GM19239 (cell line): ENCODE measurements around the gene TAOK1.
"Not testable (repeated sequence)": the region's sequence is repeated elsewhere in the genome, so short reads cannot be mapped to it uniquely, and the experiment has no call there.

Experiments used
- DNase-seq: peaks from one replicate; pipeline ENCODE4 v3.0.0; 2011; ENCODE audit warnings: low spot score; ENCODE audit not compliant: insufficient read length
- FAIRE-seq: peaks from 2 replicates; lab custom pipeline; 2011; peaks lifted over from hg19 to GRCh38; lab: Jason Lieb, UNC

Gene TAOK1

DNA sequence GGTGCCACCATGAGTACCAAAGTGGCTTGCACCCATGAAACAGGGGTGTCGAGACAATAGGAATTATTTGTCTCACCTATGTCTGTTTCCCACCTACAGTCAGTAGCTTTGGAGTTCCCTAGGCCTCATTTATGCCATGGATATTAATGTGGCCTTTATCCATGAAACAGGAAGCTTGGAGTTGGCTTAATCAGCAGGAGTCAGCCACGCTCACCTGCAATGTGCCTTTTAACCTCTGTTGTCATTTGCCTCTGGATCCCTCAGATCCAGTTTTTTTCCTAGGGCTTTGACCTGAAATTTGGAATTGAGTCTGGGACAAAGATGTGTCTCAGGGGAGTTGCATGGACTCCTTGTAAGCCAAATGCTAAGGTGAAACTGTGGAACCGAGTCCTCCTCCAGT is 44.4 kb downstream of the TAOK1 start:
- no peak for DNase-seq
- no peak for FAIRE-seq

DNA sequence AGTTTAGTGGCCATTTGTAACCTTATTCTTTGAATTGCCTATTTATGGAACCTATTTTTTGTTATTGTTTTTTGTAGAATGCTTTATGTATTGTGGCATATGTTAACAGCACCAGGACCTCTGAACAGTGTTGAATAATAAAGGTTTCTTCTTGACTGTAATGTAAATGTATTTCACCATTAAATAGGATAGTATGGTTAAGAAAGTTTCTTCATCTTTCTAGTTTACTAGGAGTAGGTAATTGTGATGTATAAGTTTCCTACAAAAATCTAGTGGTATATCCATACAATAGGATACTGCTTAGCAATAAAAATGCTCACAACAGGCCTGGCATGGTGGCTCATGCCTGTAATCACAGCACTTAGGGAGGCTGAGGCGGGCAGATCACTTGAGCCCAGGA is 52.3 kb downstream of the TAOK1 start:
- no peak for DNase-seq
- no peak for FAIRE-seq

DNA sequence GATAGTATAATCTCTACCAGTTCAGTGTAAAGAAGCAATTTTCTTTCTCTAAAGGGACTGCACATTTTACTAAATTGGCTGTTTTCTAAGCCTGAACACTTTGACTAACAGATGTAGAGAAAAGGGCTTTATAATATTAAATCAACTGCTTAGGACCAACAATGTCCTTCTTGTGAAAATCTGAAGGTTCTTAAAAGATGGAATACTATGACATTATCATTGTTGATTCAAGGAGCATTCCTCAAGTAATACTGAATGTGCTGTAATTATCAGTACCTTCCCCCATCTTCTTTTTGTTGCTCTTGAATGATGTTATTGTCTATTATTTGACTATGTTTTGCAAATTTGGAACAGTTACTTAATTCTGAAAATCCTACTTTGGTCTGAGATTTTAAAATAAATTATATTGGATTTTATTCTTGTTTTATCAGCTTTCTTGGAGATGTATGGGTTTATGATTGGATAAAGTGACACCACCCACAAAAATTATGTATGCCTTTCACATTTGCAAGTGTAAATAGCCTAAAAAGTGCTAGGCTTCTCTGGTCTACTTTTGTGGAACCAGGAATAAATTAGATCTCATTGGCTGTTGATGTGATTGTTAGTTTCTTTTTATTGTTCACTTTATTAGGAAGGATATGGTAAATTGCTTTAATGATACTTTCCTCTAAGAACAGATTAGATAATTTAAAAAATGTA is 53.0 kb downstream of the TAOK1 start:
- FAIRE-seq (no peak), DNase-seq (no peak)

DNA sequence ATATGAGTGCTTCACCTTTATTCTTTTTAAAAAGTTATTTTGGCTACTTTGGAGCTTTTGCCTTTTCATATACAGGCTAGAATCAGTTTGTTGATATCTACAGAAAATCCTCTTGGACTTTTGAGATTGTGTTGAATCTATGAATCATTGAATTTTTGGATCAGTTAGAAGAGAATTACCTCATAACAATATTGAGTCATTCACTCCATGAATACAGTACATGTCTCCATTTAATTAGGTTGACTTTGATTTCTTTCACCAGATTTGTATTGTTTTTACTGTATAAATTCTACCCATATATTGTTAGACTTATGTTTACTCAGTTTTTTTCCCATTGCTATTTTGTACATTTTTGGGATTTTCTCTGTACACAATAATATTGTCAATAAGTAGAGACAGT is 54.4 kb downstream of the TAOK1 start:
- DNase-seq (no peak), FAIRE-seq (no peak)

DNA sequence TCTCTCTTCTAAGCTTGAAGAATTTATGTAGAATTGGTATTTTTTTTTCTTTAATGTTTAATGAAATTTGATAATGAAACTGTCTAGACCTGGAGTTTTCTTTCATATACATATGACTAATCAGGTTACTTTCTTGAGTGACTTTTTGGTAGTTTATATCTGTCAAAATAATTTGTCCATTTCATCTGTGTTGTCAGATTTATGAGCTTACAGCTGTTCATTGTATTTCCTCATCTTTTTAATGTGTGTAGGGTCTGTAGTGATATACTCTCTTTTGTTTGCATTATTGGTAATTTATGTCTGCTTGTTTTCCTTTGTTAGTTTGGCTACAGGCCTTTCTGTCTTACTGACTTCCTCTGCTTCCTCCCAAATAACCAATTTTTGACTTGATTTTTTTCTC is 55.7 kb downstream of the TAOK1 start:
- peak; percentile 14 for FAIRE-seq
- DNase-seq: no peak

DNA sequence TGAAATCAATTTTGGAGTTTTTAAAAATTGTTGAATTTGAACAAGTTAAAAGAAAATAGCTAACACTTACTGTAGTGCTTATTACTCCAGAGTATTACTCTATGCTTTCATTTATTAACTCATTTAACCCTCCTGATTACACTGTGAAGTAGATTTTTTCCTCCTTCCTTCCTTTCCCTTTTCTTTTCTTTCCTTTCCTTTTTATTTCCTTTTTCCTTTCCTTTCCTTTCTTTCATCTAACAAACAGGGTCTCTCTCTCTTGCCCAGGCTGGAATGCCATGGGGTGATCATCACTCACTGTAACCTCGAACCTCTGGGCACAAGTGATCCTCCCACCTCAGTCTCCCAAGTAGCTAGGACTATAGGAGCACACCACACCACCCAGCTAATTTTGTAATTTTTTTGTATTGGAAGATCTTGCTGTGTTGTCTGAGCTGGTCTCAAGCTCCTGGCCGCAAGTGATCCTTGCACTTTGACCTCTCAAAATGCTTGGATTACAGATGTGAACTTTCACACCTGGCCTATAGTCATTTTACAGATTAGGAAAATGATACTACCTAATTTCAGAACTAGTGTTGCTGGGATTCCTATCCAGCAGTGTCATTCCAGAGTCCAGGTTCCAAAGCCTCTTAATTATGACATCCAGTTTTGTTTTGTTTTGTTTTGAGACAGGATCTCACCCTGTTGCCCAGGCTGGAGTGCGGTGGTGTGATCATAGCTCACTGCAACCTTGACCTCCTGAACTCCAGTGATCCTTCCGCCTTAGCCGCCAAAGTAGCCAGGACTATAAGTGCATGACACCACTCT is 59.9 kb downstream of the TAOK1 start:
- FAIRE-seq: no peak
- DNase-seq: no peak

DNA sequence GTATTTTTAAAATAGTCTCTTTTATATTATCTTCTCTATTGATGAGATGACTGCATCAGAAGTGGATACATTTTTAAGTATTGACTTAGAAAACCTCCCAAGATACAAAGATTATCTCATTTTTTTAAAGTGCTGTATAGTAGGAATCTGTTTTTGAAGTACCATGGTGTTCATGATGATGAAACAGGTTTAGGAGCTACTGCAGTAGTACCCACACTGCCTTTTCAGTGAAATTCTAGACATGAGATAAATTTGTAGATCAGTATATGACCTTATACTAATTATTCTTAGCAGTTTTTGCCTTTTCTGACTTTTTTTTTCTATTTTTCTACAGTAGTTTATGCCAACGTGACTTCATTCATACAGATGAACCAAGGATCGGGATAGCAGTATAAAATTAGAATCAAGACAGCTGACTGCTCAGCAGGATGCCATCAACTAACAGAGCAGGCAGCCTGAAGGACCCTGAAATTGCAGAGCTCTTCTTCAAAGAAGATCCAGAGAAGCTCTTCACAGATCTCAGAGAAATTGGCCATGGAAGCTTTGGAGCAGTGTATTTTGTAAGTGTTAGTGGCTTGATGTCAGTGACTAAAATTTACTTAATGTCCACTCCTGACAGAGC is 61.1 kb downstream of the TAOK1 start:
- no peak for DNase-seq
- no peak for FAIRE-seq

DNA sequence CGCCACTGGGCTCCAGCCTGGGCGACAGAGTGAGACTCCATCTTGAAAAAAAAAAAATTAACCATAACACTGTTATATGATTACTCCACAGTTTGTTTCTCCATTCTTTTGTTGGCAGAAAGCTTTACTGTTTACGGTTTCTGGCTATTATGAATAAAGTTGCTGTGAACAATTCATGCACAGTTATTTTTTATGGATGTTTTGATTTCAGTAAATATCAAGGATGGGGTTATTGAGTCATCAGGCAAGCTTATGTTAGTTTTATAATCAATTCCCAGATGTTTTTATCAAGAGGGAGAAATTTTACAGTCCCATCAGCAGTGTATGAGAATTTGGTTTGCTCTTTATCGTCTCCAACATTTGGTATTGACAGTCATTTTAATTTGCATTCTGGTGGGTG is 67.9 kb downstream of the TAOK1 start:
- FAIRE-seq (no peak), DNase-seq (no peak)

DNA sequence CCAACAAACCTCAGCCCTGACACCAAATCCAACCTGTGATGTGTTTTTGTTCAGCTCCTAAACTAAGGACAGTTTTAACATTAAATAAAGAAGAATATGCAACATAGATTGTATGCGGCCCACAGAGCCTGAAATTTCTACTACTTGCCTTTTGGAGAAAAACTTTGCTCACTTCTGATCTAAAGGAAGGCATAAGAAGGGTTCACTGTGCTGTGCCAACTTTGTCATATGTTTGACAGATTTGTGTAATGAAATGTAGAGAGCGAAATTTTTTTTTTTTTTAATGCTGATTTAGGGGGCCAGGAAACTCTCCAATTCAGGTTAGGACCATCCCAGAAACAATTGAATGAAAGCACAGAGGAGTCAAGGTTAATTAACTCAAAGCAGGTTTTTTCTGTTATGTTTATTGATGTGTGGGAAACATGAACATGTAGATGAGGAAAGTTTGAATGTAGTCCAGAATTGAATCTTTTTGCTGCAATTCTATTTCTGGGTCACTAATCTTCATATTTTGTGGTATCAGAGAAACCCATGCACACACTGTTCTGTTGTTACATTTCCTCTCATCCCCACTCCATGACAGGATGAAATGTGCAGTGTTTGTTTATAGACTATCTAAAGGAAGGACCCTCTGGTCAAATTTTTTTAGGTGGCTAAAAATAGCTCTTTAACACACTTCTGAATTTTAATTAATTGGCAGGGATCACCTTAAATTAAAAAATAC is 71.5 kb downstream of the TAOK1 start:
- DNase-seq: no peak
- FAIRE-seq: no peak

DNA sequence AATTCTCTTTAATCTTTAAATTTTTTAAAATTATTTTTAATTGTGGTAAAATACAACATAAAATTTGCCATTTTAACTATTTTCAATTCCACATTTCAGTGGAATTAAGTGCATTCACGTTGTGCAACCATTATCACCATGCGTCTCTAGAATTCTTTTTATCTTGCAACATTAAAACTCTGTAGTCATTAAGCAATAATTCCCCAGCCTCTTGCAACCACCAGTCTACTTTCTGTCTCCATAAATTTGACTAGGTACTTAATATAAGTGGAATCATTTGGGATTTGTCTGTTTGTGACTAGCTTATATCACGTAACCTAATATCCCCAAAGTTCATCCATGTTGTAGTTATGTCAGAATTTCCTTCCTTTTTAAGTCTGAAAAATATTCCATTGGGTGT is 79.1 kb downstream of the TAOK1 start:
- FAIRE-seq (no peak), DNase-seq (no peak)

DNA sequence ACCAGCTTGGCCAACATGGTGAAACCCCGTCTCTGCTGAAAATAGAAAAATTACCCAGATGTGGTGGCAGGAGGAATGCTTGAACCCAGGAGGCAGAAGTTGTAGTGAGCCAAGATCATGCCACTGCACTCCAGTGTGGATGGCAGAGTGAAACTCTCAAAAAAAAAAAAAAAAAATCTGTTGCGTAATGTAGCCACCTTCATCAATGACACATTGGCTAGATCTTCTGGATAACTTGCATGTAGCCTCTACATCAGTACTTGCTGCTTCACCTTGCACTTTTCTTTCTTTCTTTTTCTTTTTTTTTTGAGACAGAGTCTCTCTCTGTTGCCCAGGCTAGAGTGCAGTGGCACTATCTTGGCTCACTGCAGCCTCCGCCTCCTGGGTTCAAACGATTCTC is 83.3 kb downstream of the TAOK1 start:
- not testable (repeated sequence) for FAIRE-seq, DNase-seq

DNA sequence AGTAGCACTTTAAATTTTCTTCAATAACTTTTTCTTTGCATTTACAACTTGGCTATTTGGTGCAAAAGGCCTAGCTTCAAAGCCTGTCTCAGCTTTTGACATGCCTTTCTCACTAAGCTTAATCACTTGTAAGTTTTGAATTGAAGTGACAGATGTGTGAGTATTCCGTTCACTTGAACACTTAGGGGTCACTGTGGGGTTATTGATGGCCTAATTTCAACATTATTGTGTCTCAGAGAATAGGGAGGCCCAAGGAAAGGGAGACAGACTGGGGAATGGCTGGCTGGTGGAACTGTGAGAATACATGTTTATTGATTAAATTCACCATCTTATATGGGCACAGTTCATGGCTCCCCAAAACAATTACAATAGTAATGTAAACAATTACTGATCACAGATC is 84.1 kb downstream of the TAOK1 start:
- FAIRE-seq: no peak
- DNase-seq: no peak

DNA sequence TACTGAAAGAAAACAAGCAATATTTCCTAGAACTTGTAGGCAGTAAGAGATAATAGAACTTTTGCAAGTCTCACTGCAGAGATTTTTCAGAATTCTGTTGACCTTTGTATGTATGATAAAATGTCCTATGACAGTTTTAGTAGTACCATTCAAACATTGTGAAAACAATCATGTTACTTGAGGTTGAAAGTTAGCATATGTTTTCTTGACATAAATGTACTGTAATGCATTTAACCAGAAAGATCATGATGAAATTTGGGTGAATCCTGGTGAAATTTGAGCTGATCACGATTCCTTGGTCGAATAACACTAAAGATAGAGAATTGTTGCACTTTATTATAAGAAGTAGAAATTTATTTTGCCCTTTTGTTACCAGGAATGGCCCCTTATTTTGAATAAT is 85.7 kb downstream of the TAOK1 start:
- DNase-seq (no peak), FAIRE-seq (no peak)

DNA sequence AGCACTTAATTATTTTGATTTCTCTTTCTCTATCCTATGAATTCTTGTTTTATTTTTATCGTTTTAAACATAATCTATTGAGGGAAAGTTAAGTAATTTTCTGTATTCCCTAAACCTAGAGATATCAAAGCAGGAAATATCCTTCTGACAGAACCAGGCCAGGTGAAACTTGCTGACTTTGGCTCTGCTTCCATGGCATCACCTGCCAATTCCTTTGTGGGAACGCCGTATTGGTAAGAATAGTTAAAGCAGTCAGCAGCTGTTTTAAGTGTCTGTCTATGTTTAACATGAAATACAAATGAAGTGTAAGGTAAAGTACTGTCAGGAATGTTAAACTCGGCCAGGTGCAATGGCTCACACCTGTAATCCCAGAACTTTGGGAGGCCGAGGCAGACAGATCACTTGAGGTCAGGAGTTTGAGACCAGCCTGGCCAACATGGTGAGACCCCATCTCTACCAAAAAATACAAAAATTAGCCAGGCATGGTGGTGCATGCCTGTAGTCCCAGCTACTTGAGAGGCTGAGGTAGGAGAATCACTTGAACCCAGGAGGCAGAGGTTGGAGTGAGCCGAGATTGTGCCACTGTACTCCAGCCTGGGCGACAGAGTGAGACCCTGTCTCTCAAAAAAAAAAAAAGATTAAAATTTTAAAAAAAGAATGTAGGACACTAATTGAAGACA is 90.2 kb downstream of the TAOK1 start:
- DNase-seq, FAIRE-seq: not testable (repeated sequence)

DNA sequence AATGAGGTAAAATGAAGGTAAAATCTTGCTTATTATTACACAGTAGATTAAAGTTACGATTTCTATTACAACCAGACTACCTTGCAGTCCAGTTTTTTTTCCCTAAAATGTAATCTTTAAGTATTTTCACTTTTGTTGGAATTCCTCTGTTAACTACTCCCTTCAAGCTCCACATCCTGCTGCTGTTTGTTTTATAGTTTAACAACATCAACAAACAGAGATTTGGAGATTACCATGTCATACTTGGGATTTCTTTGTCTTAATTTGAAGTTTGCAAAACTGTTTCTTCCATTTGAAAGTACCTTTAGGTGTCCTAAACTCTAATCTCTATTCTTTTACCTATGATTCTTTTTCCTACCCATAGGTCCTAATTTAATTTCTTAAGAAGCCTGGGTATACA is 93.3 kb downstream of the TAOK1 start:
- no peak for FAIRE-seq
- no peak for DNase-seq

DNA sequence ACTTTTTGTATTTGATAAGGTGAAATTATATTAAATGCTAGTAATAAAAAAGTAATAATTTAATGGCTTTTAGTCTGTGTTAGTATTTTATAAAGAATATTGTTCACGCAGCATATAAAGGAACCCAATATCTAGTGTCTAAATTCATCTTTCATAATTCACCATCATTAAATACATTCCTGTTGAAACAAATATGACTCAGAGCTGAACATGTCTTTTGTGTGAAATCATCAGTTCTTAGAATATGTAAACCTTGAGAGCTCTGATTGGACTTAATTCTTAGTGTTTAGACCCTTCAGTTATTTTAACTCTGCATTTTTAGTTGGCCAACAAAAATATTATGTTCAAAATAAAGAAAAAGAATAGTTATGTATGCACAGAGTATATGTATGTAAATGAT is 104.8 kb downstream of the TAOK1 start:
- DNase-seq (no peak), FAIRE-seq (no peak)

DNA sequence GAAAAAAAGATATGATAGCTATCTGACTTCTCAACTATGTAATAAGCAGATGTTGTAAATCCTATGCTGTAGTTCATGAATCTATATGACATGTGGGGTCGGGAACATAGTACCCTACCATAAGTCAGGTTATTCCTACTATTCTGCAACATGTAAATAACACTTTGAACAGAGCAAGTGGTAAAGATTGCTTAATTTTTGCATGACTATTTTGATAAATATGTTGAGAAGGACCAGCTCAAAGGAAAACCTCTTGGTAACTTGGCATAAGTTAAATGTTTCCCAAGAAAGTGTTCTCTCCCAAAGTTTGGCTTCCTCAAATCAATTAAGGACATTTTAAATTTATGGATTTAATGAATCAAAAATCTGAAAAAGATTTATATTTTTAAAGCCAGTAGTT is 114.5 kb downstream of the TAOK1 start:
- no peak for FAIRE-seq
- DNase-seq: no peak

DNA sequence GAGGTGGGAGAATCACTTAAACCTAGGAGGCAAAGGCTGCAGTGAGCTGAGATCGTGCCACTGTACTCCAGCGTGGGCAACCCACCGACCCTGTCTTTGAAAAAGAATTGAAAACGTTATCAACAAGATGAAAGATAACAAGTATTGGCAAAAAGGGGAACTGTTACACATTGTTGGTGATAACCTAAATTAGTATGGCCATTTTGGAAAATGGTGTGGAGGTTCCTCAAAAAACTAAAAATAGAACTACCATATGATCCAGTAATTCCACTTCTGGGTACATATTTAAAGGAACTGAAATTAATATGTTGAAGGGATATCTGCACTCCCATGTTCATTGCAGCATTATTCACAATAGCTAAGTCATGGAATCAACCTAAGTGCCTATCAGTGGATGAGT is 115.7 kb downstream of the TAOK1 start:
- DNase-seq (no peak), FAIRE-seq (no peak)

DNA sequence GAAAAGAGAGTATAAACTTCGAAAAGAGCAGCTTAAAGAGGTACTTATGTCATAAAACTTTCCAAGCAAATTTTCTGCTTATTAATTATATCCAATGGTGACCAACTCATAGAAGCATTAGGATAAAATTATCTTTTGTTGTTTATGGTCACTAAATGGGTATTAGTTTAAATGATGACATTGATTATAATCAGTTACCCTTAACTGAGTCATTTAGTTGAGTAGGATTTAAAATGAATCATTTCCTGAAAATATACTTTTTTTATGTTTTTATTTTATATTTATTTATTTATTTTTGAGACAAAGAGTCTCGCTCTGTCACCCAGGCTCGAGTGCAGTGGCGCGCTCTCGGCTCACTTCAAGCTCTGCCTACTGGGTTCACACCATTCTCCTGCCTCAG is 120.8 kb downstream of the TAOK1 start:
- no peak for FAIRE-seq

DNA sequence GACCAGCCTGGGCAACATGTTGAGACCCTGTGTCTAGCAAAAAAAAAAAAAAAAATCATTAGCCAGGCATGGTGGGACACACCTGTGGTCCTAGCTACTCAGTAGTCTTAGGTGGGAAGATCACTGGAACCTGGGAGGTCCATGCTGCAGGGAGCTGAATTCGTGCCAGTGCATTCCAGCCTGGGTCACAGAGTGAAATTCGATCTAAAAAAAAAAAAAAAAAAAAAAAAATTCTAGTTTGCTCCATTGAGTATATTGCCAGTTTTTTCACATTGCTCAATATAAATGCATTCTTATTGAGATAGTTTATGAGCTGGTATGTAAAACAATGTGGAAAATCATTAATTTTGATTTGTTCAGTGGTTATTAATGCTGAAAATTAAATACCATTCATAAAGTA is 124.6 kb downstream of the TAOK1 start:
- no peak for FAIRE-seq
- DNase-seq: no peak

More for the DNA sequence above, 120.8 kb downstream of the TAOK1 start:
- DNase-seq: no peak
